SU-DHL-6 (cell line): ENCODE results near the gene GOLGA3.

Source experiments
- EZH2phosphoT487 ChIP-seq: fragments of 200-600 bp; sonication (generic), shearing (Covaris generic); conservative IDR thresholded peaks from 2 replicates; pipeline ENCODE4 v1.6.1; 2018; ENCODE audit warnings: mild to moderate bottlenecking, antibody characterized with exemption, low read length, moderate library complexity, mixed read lengths
- TF ChIP-seq, protein P1 (sequence below): fragments of 200-600 bp; sonication (generic); IDR thresholded peaks from one replicate; pipeline ENCODE4 v1.5.1; 2017; ENCODE audit warnings: antibody characterized with exemption, mild to moderate bottlenecking, low read length, moderate library complexity; ENCODE audit not compliant: insufficient read depth, poor library complexity, severe bottlenecking

DNA sequence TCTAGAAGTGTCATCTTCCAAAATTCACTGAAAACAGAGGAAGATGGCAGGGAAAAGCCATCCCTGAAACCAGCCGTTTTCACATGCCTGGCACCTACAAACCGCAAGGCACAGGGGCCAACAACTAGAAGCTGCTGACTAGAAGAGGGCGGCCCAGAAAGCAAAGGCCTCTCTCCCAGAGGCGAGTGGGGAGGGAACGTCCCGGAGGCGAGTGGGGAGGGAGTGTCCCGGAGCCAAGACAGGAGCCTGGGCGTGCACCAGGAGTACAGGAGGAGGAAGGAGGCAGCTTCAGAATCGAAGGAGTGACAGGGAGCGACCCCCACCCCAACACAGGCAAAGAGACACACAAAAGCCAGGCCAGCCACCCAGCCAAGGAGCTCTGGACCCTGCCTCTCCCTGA lies 88.0 kb downstream of the GOLGA3 start:
- TF ChIP-seq, protein P1, sequence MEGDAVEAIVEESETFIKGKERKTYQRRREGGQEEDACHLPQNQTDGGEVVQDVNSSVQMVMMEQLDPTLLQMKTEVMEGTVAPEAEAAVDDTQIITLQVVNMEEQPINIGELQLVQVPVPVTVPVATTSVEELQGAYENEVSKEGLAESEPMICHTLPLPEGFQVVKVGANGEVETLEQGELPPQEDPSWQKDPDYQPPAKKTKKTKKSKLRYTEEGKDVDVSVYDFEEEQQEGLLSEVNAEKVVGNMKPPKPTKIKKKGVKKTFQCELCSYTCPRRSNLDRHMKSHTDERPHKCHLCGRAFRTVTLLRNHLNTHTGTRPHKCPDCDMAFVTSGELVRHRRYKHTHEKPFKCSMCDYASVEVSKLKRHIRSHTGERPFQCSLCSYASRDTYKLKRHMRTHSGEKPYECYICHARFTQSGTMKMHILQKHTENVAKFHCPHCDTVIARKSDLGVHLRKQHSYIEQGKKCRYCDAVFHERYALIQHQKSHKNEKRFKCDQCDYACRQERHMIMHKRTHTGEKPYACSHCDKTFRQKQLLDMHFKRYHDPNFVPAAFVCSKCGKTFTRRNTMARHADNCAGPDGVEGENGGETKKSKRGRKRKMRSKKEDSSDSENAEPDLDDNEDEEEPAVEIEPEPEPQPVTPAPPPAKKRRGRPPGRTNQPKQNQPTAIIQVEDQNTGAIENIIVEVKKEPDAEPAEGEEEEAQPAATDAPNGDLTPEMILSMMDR = no peak
- no peak for TF ChIP-seq EZH2phosphoT487
